Psoas muscle (tissue), 8 donors: ENCODE results near the gene TAS2R30. TPM values are rescaled to one million over a fixed set of nuclear protein-coding genes. Genes with fewer than 3 reads are reported as not detected.

Source experiments
- ATAC-seq, 4 donors: fragments of 200-7000 bp; cut with Tn5 transposase; one replicate each; pipeline ENCODE4 v1.9.1; 2020; ENCODE audit warnings: moderate library complexity in 3 of 4, mild to moderate bottlenecking in 2 of 4
- DNase-seq, 2 donors: peaks; one replicate each; pipeline ENCODE4 v3.0.0-alpha.2; 2020
- H3K27ac ChIP-seq: fragments of 200-600 bp; one replicate; pipeline ENCODE4 v1.8.0; 2022
- H3K27me3 ChIP-seq, 3 donors: fragments of 200-600 bp in 1 of 3; one replicate each; pipeline versions ENCODE4 v1.6.1 to v1.8.0; 2013 to 2022; ENCODE audit warnings: low read length in 2 of 3, mild to moderate bottlenecking in 2 of 3, moderate library complexity in 1 of 3; ENCODE audit not compliant: insufficient read depth in 3 of 3
- H3K36me3 ChIP-seq, 2 donors: fragments of 200-600 bp in 1 of 2; one replicate each; pipeline versions ENCODE4 v1.6.1 to v1.8.0; 2013 to 2022; ENCODE audit warnings: low read depth in 1 of 2, mild to moderate bottlenecking in 1 of 2, moderate library complexity in 1 of 2; ENCODE audit not compliant: insufficient read depth in 1 of 2
- H3K4me1 ChIP-seq: fragments of 200-600 bp; one replicate; pipeline ENCODE4 v1.8.0; 2022
- H3K4me3 ChIP-seq: fragments of 200-600 bp; one replicate; pipeline ENCODE4 v1.8.0; 2022; ENCODE audit warnings: mild to moderate bottlenecking
- H3K9me3 ChIP-seq: fragments of 200-600 bp; one replicate; pipeline ENCODE4 v1.8.0; 2022
- WGBS, 3 donors: extraction: QIAGEN DNeasy Blood & Tissue Kit; methylation state at CpG; one replicate each; pipeline versions ENCODE4 v1.1.6 to v1.1.7; 2013; 5-methylcytosine and 5-hydroxymethylcytosine counted together
- intact Hi-C, 2 donors: fragments of 100-400 bp; cut with DNase I; formaldehyde crosslinking; loops; one replicate each; pipeline versions ENCODE4 v1.11.0 to v1.14.2; 2022
- long read RNA-seq, 2 donors: library from polyadenylated mRNA; unstranded; transcript quantifications; one replicate each; pipeline ENCODE4 v2.0.0, GENCODE V29; 2021
- polyA plus RNA-seq, 3 donors: library from polyadenylated mRNA; stranded (reverse); fragments of 200-250 nt; gene quantifications; one replicate each; pipeline ENCODE4 v1.2.3, GENCODE V29; 2013
- total RNA-seq, 4 donors: library from RNA; stranded (reverse); fragmentation: NEBNext Ultra II Directional in 2 of 4; extraction: Animal tissue kit (Norgen Biotek cat#: 25700) in 2 of 4; gene quantifications; one replicate each; pipeline versions ENCODE4 v1.2.1 to v1.2.4, GENCODE V29; 2021 to 2023
- TF ChIP-seq, protein P1 (sequence below): fragments of 200-600 bp; IDR thresholded peaks from one replicate; pipeline ENCODE4 v1.8.0; 2022; ENCODE audit warnings: antibody characterized with exemption
- donor health status: healthy with polysubstance abuse.
- donor health status: DM: no; HTN: no; CAD: no; lungs with moderate emphysema.
- donor health status: Bipolar disorder and iron deficiency.
- donor health status: healthy.
- donor health status: DM: yes; HTN: yes; CAD: no.
- donor health status: DM: no; HTN: no; CAD: no.
- donor health status: DM: no; HTN: no; CAD: no.
- donor health status: DM: yes; HTN: yes; CAD: no.

Gene TAS2R30, protein sequence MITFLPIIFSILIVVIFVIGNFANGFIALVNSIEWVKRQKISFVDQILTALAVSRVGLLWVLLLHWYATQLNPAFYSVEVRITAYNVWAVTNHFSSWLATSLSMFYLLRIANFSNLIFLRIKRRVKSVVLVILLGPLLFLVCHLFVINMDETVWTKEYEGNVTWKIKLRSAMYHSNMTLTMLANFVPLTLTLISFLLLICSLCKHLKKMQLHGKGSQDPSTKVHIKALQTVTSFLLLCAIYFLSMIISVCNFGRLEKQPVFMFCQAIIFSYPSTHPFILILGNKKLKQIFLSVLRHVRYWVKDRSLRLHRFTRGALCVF
- total RNA-seq (1 to 10 TPM in 1 of 4 donors, under 1 TPM in 3; 0.25 to 1.1 (median 0.78) TPM), polyA plus RNA-seq (under 1 TPM in 2 of 3 donors, not detected in 1; 0.03 to 0.08 TPM)
- long read RNA-seq, donor 1, result 0 reads
- long read RNA-seq, donor 2, result 0 reads

DNA sequence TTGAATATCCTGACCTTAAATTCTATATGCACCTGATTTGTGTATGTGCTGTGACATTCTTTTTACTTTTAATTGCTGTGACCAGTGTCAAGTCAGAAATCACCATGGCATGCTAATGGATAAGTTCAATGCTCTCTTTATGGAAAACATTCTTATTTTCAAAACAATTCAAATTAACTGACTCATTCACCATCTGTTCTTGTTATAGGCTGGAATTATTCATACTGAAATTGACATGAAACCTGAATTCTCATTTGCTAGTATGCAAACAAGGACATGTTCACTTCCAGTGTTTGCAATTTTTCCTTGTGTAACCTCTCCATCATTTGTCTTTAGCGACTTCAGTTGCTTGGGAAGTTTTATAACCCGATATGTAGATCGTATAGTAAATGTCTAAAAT lies at the start of gene TAS2R30:
Gene TAS2R30, minus strand, starts transcription at position 340 of the 400 bp plus-strand sequence. CDS start 400 bp downstream, outside the sequence.
- DNase-seq (no peak), ATAC-seq (no peak)
- no peaks in the 10 kb centered on the region for H3K36me3 ChIP-seq
- peaks cover 2% of the 10 kb centered on the region for H3K9me3 ChIP-seq
- TF ChIP-seq, protein P1, sequence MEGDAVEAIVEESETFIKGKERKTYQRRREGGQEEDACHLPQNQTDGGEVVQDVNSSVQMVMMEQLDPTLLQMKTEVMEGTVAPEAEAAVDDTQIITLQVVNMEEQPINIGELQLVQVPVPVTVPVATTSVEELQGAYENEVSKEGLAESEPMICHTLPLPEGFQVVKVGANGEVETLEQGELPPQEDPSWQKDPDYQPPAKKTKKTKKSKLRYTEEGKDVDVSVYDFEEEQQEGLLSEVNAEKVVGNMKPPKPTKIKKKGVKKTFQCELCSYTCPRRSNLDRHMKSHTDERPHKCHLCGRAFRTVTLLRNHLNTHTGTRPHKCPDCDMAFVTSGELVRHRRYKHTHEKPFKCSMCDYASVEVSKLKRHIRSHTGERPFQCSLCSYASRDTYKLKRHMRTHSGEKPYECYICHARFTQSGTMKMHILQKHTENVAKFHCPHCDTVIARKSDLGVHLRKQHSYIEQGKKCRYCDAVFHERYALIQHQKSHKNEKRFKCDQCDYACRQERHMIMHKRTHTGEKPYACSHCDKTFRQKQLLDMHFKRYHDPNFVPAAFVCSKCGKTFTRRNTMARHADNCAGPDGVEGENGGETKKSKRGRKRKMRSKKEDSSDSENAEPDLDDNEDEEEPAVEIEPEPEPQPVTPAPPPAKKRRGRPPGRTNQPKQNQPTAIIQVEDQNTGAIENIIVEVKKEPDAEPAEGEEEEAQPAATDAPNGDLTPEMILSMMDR, result no peak
- no peak within 1 kb of the TSS for H3K4me3 ChIP-seq
- no peaks in the 10 kb centered on the region for H3K27me3 ChIP-seq
- 59 to 80% (median 78%) methylated on average over 3 of the region's 3 CpGs for WGBS, 3 donors
- H3K27ac ChIP-seq, result no peak within 1 kb of the TSS
- H3K4me1 ChIP-seq, result peaks cover 4% of the 10 kb centered on the region
- intact Hi-C loops, result no loop called here

DNA sequence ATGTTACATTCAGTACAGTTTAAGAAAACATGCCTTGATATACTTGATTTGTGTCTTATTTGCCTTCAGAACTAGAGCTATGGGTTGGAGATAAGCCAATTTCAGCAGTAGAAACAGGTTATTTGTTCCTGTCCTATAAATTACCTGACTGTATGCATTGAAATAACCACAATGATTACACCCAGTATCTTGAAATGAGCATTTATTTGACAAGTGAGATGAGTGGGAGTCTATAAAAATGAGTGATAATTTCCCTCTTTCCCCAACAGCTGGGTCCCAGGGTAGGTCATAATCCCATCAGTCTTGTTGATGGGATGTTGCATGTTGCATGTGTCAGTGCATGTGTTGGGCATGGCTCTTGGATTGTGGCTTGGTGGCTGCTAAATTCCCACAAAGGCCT lies 48.6 kb upstream of the TAS2R30 start:
- no peaks in the 10 kb centered on the region for H3K4me1 ChIP-seq
- H3K27me3 ChIP-seq, result no peaks in the 10 kb centered on the region
- H3K36me3 ChIP-seq, result no peaks in the 10 kb centered on the region
- no peak overlapping the region for H3K4me3 ChIP-seq
- intact Hi-C loops, result no loop called here
- ATAC-seq (no peak), DNase-seq (no peak)
- TF ChIP-seq, protein P1, result no peak
- no peak overlapping the region for H3K27ac ChIP-seq
- H3K9me3 ChIP-seq, result no peaks in the 10 kb centered on the region

DNA sequence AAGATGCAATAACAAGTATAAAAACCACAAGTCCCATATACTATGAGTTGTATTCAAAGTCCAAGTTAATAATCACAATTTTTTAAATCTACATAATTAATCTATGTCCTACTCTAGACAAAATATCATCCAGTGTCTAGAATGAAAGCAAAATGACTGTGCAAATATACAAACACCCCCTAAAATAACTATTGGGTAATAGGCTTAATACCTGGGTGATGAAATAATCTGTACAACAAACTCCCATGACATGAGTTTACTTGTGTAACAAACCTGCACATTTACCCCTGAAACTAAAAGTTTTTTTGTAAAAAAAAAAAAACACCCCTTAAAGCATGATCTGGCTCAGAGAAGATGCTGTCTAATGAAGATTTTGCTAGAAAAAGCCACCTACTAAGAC lies 48.1 kb upstream of the TAS2R30 start:
- DNase-seq (no peak), ATAC-seq (no peak)
- H3K27ac ChIP-seq, result no peak overlapping the region
- H3K4me1 ChIP-seq, result no peaks in the 10 kb centered on the region
- no peak overlapping the region for H3K4me3 ChIP-seq
- no peaks in the 10 kb centered on the region for H3K36me3 ChIP-seq
- TF ChIP-seq, protein P1, result no peak
- intact Hi-C loops, result no loop called here
- no peaks in the 10 kb centered on the region for H3K9me3 ChIP-seq
- H3K27me3 ChIP-seq, result no peaks in the 10 kb centered on the region

DNA sequence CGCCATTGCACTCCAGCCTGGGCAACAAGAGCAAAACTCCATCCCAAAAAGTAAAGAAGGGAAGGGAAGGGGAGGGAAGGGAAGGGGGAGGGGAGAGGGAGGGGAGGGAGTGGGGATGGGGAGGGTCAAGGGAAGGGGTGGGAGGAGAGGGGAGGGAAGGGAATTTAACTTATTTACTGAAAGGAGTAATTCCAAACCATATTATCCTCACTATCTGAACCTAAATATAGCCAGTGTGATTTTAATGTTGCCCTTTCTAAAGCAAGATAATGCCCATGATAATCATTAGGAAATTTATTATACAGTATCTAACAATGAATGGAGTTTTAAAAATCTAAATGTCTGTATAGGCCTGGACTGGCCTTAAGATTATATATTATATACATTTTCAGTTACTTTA lies 43.8 kb upstream of the TAS2R30 start:
- TF ChIP-seq, protein P1, result no peak
- WGBS, 3 donors, result 100% methylated on average over 1 of the region's 1 CpG
- H3K9me3 ChIP-seq, result no peaks in the 10 kb centered on the region
- ATAC-seq, result no peak
- no peak for DNase-seq
- H3K36me3 ChIP-seq, result peaks cover 0 to 2% of the 10 kb centered on the region in 2 donors
- no peak overlapping the region for H3K4me3 ChIP-seq
- no peak overlapping the region for H3K27ac ChIP-seq
- H3K4me1 ChIP-seq, result no peaks in the 10 kb centered on the region
- intact Hi-C loops, result no loop called here
- H3K27me3 ChIP-seq, result no peaks in the 10 kb centered on the region

DNA sequence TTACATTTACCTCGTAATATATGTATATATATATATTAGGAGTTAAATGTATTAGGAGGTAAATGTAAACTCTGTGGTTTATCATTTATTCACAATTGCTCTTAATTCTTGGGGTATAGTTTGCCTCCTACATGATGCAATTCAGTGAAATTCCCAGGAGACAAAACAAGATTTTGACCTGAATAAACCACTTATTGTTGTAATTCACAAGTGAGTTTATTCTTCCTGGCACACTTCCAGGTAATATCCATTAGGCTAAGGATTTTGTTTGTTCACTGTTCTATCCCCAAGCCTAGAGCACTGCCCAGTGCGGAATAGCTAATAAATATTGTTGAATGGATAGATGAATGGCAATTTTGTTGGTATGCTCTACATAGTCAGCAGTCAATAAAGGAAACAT lies 39.6 kb upstream of the TAS2R30 start:
- no peak overlapping the region for H3K4me3 ChIP-seq
- H3K27ac ChIP-seq, result no peak overlapping the region
- TF ChIP-seq, protein P1, result no peak
- intact Hi-C loops, result no loop called here
- no peak for ATAC-seq
- WGBS, 3 donors, result 95 to 97% (median 97%) methylated on average over 2 of the region's 2 CpGs
- DNase-seq, result no peak
- H3K27me3 ChIP-seq, result no peaks in the 10 kb centered on the region
- peaks cover 0 to 2% of the 10 kb centered on the region in 2 donors for H3K36me3 ChIP-seq
- no peaks in the 10 kb centered on the region for H3K9me3 ChIP-seq
- H3K4me1 ChIP-seq, result peaks cover 25% of the 10 kb centered on the region
